Keratinocyte (primary cell): ENCODE measurements around the gene RANBP17.

Source experiments
- CTCF ChIP-seq, 3 experiments: IDR thresholded peaks in 1 of 3; conservative IDR thresholded peaks in 1 of 3; optimal IDR thresholded peaks in 1 of 3; 2 replicates in 2 of 3; 3 replicates in 1 of 3; pipeline versions ENCODE3 to v1.5.1; 2011; ENCODE audit warnings: low read length in 3 of 3, mild to moderate bottlenecking in 3 of 3, moderate library complexity in 2 of 3, control low read depth in 1 of 3, inconsistent platforms in 1 of 3; ENCODE audit not compliant: insufficient read depth in 2 of 3; ENCODE audit errors: extremely low read depth in 1 of 3
- EZH2 ChIP-seq: IDR thresholded peaks from one replicate; pipeline ENCODE4 v1.6.1; 2012; ENCODE audit warnings: inconsistent platforms, mild to moderate bottlenecking, low read length, moderate library complexity

GRCh38 chr5:171143171-171143570 lies 281.4 kb downstream of the RANBP17 start:
- TF ChIP-seq CTCF (optimal IDR thresholded peaks at IDR 0.05 in 1 of 3, IDR thresholded peaks at IDR 0.05 in 1 of 3, conservative IDR thresholded peaks at IDR 0.05 in 1 of 3; ENCODE audit: extremely low read depth in 1 of 3, insufficient read depth in 2 of 3, low read length in 3 of 3): no peak
- TF ChIP-seq EZH2: no peak
